Fibroblast of gingiva (primary cell): ENCODE measurements around the gene WBP1L.
A peak's percentile ranks its signal among the peaks of the same experiment; 100 is the strongest.

Experiments
- DNase-seq: peaks from one replicate; pipeline ENCODE4 v3.0.0-alpha.2; 2011; ENCODE audit warnings: low read depth

The WBP1L gene

GRCh38 chr10:102759497-102760210 is 15.9 kb downstream of the WBP1L start:
- DNase-seq = no peak

- no peak for DNase-seq
Observed at GRCh38 chr10:102761981-102762380, 18.2 kb downstream of the WBP1L start.

- no peak for DNase-seq
Observed at GRCh38 chr10:102762401-102763015, 18.8 kb downstream of the WBP1L start.

GRCh38 chr10:102763037-102763607 is 19.4 kb downstream of the WBP1L start:
- DNase-seq = no peak

- DNase-seq = peak; percentile 92
Observed at GRCh38 chr10:102764470-102765161, 20.9 kb downstream of the WBP1L start.

GRCh38 chr10:102765336-102765735 is 21.6 kb downstream of the WBP1L start:
- DNase-seq = no peak

GRCh38 chr10:102767428-102768160 is 23.8 kb downstream of the WBP1L start:
- DNase-seq = no peak

GRCh38 chr10:102769375-102770107 is 25.8 kb downstream of the WBP1L start:
- DNase-seq = no peak

- DNase-seq = no peak
Observed at GRCh38 chr10:102770108-102770482, 26.3 kb downstream of the WBP1L start.

GRCh38 chr10:102770792-102771191 is 27.0 kb downstream of the WBP1L start:
- no peak for DNase-seq

GRCh38 chr10:102773320-102773719 is 29.6 kb downstream of the WBP1L start:
- peak; percentile 29 for DNase-seq

GRCh38 chr10:102773986-102774385 is 30.2 kb downstream of the WBP1L start:
- peak; percentile 24 for DNase-seq

GRCh38 chr10:102775201-102775934 is 31.6 kb downstream of the WBP1L start:
- DNase-seq = peak; percentile 79

- DNase-seq = peak; percentile 43
Observed at GRCh38 chr10:102775935-102776669, 32.4 kb downstream of the WBP1L start.

- DNase-seq = peak; percentile 96
Observed at GRCh38 chr10:102776779-102777456, 33.2 kb downstream of the WBP1L start.

GRCh38 chr10:102777711-102778453 is 34.1 kb downstream of the WBP1L start:
- no peak for DNase-seq

GRCh38 chr10:102778781-102779180 is 35.0 kb downstream of the WBP1L start:
- DNase-seq = no peak

GRCh38 chr10:102779680-102780526 is 36.2 kb downstream of the WBP1L start:
- peak; percentile 50 for DNase-seq
